Measurements from ENCODE around the gene NOC2L. TPM values are rescaled to one million over a fixed set of nuclear protein-coding genes. Genes with fewer than 3 reads are reported as not detected.

NOC2L gene
- total and polyA plus RNA-seq, 8 donors, result 44.9 to 76.8 (median 55.2) TPM

GRCh38 chr1:934991-935750 lies 23.9 kb downstream of the NOC2L start:
- no peak for ATAC-seq
- no peak for DNase-seq
- Histone ChIP-seq H3K36me3 (no peaks in the 10 kb centered on the region), H3K27me3 (peaks cover 15 to 93% of the 10 kb centered on the region in 2 donors), H3K9me3 (no peaks in the 10 kb centered on the region), H3K4me3 (no peak overlapping the region), H3K4me1 (peaks cover 7 to 11% of the 10 kb centered on the region in 2 donors), H3K27ac (no peak overlapping the region)
- intact Hi-C loops (cut with DNase I), result no loop called here
- TF ChIP-seq, protein P1, sequence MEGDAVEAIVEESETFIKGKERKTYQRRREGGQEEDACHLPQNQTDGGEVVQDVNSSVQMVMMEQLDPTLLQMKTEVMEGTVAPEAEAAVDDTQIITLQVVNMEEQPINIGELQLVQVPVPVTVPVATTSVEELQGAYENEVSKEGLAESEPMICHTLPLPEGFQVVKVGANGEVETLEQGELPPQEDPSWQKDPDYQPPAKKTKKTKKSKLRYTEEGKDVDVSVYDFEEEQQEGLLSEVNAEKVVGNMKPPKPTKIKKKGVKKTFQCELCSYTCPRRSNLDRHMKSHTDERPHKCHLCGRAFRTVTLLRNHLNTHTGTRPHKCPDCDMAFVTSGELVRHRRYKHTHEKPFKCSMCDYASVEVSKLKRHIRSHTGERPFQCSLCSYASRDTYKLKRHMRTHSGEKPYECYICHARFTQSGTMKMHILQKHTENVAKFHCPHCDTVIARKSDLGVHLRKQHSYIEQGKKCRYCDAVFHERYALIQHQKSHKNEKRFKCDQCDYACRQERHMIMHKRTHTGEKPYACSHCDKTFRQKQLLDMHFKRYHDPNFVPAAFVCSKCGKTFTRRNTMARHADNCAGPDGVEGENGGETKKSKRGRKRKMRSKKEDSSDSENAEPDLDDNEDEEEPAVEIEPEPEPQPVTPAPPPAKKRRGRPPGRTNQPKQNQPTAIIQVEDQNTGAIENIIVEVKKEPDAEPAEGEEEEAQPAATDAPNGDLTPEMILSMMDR (IDR thresholded peaks at IDR 0.05), result no peak

DNA sequence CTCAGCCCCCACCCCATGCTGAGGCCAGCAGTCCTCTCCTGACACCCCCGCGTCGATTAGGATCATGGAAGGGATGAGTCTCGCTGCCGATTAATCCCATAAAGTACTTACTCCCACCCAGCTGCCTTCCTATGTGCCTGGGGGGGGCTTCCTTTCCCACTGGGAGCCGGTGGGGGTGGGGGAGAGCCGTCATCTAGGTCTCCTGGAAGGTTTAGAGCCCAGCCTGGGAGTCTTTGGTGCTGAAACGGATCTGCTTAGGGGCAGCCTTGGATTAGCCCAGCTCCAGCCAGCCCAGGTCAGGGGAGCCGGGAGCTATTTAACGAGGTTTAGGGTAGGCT lies 25.5 kb downstream of the NOC2L start:
- H3K9me3 ChIP-seq, result no peaks in the 10 kb centered on the region
- H3K27ac ChIP-seq, result no peak overlapping the region
- no peak for DNase-seq
- peaks cover 11 to 91% of the 10 kb centered on the region in 2 donors for H3K27me3 ChIP-seq
- H3K36me3 ChIP-seq, result no peaks in the 10 kb centered on the region
- intact Hi-C loops (cut with DNase I), result no loop called here
- H3K4me1 ChIP-seq, result peaks cover 0 to 5% of the 10 kb centered on the region in 2 donors
- no peak overlapping the region for H3K4me3 ChIP-seq
- TF ChIP-seq, protein P1 (IDR thresholded peaks at IDR 0.05), result no peak
- peak; percentile 16 for ATAC-seq

DNA sequence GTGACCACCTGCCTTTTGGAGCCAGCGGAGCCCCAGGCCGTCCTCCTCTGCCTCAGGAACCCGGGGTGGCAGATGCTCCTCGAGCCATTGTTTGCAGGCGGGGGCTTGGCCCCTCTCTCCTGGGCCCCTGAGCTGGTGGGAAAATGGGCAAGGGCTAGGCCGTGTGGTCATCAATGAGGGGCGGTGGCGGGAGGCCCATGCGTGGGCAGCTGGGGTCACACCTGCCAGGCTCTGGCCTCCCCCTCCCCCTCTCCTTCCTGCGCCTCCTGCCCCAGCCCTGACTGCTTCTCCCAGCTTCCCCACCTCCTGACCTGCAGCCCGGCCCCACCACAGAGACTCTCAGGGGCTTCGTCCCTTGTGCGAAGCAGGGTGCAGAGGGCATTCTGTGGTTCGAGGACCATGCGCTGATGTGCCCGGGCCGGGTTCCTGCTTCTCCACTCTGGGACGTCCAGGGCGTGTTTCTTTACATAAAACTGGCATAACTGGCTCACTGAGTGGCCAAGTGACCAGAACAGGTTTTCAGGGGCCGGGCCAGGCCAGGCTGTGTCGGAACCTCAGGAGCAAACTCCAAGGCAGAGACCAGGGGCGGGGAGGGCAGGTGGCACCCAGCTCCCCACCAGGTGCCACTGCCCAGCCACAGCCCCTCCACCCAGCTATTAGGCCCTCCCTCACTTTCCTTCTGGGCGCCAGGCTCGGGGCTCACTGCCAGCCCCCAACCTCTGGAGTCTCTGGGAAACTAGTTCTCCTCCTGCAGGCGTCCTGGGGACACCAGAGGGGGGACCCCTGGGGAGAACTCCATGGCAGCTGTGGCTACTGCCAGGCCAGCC lies 26.1 kb downstream of the NOC2L start:
- ATAC-seq, result peak; percentile 90
- H3K27me3 ChIP-seq, result peaks cover 11 to 90% of the 10 kb centered on the region in 2 donors
- TF ChIP-seq, protein P1 (IDR thresholded peaks at IDR 0.05), result no peak
- H3K4me1 ChIP-seq, result peaks cover 0 to 5% of the 10 kb centered on the region in 2 donors
- H3K4me3 ChIP-seq, result no peak overlapping the region
- peak in 3 of 4 donors; percentile 38 to 84 (median 74) for DNase-seq
- no peaks in the 10 kb centered on the region for H3K9me3 ChIP-seq
- no peak overlapping the region for H3K27ac ChIP-seq
- H3K36me3 ChIP-seq, result no peaks in the 10 kb centered on the region
- intact Hi-C loops (cut with DNase I), result no loop called here

GRCh38 chr1:932173-932510 lies 26.9 kb downstream of the NOC2L start:
- peaks cover 11 to 90% of the 10 kb centered on the region in 2 donors for H3K27me3 ChIP-seq
- H3K4me1 ChIP-seq, result peaks cover 0 to 5% of the 10 kb centered on the region in 2 donors
- H3K4me3 ChIP-seq, result no peak overlapping the region
- DNase-seq, result no peak
- TF ChIP-seq, protein P1 (IDR thresholded peaks at IDR 0.05), result no peak
- no peaks in the 10 kb centered on the region for H3K36me3 ChIP-seq
- H3K27ac ChIP-seq, result no peak overlapping the region
- intact Hi-C loops (cut with DNase I), result no loop called here
- H3K9me3 ChIP-seq, result no peaks in the 10 kb centered on the region
- ATAC-seq, result no peak
